Stimulated activated CD4-positive, alpha-beta T cell treated with anti-CD3 and anti-CD28 coated beads, Interleukin-15, amount 100 ng/mL, for 1 hour (primary cell): ENCODE data around the gene KRT79.

Experiments used
- DNase-seq, 2 donors: peaks; one replicate each; pipeline ENCODE4 v3.0.0-alpha.2; 2020; ENCODE audit warnings: low read depth in 1 of 2, low spot score in 1 of 2

The KRT79 gene

GRCh38 chr12:52836042-52836466, 1.9 kb upstream of the KRT79 start:
- DNase-seq = peak in 1 of 2 donors; percentile 27

DNA sequence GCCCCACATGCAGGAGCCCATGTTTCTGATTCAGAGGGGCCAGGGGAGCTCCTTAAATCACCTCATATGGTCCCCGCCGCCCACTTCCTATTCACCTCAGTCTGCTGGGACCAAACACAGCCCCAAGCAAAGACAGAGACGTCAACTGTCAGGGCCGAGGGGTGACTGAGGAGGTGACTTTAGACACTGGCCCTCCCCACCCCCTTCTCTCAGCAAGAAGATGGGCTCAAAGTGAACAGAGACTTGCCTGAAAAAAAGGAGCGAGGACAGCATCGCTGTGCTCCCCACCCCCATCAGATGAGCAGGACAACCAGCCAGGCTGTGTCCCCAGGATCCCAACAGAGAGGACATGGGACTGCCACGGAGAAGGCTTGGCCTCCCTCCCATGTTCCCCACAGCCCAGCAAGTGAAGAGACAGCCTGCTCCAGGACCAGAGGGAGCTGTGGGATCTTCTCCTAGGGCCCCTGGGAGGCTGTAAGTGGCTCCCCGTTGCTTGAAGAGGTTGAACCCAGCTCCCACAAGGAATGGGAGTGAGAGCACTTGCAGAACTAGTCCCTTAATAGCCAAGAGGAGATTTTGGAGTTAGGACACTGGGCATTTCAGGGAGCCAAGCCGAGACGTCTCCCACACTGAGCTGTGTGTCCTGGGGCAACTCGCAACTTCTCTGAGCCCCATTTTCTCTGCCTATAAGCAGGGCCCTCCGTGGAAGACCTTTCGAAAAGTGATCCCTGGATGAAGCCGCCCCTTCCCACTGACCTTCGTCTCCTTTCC, 1.3 kb upstream of the KRT79 start:
- no peak for DNase-seq

GRCh38 chr12:52834727-52835001, 553 bp upstream of the KRT79 start:
- no peak for DNase-seq

GRCh38 chr12:52832985-52833905, 866 bp downstream of the KRT79 start:
- no peak for DNase-seq

- no peak for DNase-seq
Measured at GRCh38 chr12:52832451-52832850, 1.7 kb downstream of the KRT79 start.

DNA sequence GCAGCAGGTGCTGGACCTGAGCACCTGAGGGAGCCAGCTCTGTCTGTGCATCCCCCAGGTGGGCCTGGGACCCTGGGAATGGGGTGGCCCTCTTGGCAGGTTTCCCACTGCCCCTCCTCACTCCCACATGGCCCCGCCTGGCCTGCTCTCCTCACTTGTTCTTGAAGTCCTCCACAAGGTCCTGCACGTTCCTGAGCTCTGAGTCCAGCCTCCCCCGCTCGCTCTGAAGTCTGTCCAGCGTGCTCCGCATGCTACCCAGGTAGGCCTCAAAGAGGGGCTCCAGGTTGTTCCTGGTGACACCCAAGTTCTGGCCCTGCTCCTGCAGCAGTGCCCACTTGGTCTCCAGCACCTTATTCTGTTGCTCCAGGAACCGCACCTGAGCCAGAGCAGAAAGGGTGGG, 2.9 kb downstream of the KRT79 start:
- no peak for DNase-seq

DNA sequence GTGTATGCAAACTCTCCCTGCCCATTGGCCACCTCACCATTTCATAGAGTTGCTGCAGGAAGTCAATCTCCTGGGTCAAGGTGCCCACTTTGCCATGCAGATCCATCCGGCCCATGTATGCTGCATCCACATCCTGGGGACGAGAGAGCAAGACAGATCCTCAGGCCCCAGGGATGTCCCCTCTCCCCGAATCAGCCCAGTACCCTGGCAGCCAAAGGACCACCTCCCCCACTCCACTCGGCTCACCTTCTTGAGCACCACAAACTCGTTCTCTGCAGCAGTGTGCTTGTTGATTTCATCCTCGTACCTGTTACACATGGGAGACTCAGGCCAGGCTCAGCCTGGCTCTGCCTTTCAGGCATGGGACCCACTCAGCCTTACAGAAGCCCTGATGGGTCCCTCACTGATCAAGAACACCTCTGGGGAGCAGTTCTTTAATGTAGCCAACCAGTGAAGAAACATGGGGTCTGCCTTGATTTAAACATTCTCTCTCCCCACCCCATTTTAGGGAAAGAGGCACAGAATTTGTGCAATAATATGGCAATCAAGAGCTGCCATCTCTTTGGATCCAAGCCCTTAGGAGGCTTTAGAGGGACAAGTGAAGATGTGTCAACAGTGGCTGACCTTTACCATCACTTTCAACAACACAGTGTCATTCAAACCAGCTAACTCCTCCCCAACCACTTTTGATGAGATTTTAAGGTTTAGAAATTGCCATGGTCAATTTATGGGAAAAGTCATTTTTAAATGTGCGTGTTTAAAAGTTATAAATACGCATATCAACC, 3.9 kb downstream of the KRT79 start:
- no peak for DNase-seq

DNA sequence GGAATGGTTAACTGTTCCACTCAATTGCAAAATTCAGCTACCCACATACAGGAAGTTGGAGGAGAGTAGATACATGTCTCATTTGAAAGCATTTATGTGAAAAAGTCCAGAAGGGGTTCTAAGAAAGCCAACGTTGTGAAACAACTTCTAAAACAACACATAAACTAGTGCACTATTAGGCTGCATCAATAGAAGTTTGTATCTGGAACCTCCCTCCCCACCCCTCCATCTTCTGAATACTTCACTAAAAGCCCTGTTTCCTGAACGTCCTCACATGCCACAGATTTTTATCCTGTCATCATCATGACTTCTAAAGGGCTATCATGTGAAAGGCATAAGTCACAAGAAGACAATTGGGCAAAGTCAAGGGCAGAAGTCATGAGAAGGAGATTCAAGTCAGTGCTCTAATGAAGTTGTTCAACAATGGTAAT, 5.5 kb downstream of the KRT79 start:
- DNase-seq = no peak

- DNase-seq = no peak
Measured at GRCh38 chr12:52828156-52828555, 6.0 kb downstream of the KRT79 start.

DNA sequence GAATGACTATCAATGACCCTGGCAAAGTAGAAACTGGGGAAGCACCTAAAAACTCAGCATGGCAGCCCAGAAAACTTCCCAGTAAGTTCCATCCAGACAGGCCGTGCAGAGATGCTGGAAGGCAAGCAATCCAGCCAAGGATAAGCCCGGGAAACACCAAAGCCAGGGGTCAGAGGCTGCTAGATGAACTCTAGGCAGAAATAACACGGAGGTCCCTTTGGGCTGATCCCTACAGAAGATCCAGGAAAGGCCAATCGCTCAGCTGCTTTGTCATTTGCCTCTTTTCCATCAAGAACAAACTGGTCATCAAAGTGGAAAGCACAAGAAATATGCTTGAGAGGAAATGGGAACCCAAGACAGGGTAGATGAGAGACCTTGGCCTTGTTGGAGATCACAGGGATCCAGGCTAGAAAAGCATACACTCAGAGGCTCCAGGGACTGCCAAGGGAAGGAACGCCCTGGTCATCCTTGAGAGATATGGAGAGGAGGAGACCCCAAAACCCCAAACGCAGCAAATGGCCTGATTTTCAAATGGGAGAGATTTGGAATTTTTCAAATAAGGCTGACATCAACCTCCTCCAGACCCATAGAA, 6.5 kb downstream of the KRT79 start:
- no peak for DNase-seq

DNA sequence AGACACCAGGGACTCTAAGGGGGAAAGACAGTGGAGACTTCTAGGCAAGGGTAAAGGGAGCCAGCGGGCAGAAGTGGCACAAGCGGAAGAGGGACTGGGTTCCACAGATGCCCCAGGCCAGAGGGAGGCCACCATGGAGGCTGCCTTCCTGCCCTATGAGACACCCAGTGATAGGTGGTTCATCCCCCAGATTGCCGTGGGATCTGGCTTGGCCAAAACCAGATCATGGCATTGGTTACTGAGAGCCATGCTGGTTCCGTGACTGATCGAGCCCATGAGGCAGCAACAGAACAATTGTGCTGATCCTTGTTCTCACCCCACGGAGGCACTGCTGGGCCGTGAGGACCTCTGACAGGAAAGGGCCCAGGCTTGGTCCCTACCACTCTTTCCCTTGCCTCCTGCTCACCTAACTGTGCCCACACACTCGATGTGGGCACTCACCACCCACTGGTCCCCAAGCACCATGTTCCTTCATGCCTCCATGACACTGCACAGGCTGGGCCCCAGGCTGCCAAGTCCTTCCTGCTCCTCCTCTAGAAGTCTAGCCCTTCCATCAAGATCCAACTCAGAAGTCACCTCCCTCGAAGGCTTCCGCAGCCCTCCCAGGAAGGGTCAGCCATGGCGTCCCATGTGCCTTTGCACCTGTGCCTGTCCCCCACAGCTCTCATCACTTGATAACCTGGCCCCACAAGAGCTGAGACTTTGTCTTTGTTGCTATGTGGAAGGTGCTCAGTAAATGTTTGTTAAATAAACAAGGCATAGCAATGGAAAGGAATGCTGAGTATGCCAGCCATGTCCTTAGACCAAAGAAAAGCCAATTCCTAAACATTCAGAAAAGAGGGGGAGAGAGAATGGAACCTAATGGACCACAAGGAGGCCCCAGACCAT, 7.3 kb downstream of the KRT79 start:
- DNase-seq = no peak

- DNase-seq = no peak
Measured at GRCh38 chr12:52825961-52826360, 8.2 kb downstream of the KRT79 start.

DNA sequence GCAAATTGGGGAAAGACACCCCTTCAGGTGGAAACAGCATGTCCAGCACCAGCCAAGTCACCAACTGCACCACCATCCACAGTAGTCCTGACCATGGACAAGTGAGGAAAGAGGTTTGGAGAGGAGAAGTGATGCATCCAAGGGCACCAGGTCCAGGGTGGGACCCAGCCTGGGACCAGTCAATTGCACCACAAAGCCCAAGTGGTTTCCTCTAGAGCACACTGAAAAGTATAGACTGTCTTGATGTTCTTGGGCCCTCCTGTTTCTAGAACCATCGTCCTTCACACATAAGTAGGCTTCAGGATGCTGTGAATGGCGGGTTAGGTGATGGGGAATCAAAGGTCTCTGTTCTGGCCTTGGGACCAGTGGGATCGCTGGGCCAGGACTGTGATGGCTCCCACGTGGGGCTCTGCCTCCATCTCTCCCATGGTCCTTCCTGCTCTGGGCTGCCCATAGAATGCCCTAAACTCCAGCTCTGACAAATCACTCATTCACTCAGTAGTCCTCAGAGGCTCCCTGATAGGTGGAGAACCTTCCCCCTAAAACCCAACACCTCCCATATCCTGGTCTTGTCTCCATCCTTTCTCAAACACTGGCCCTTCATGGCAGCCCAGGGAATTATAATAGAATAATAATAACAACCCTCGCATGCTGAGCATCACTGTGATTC, 9.2 kb downstream of the KRT79 start:
- no peak for DNase-seq

GRCh38 chr12:52823761-52824450, 10.2 kb downstream of the KRT79 start:
- DNase-seq = no peak

DNA sequence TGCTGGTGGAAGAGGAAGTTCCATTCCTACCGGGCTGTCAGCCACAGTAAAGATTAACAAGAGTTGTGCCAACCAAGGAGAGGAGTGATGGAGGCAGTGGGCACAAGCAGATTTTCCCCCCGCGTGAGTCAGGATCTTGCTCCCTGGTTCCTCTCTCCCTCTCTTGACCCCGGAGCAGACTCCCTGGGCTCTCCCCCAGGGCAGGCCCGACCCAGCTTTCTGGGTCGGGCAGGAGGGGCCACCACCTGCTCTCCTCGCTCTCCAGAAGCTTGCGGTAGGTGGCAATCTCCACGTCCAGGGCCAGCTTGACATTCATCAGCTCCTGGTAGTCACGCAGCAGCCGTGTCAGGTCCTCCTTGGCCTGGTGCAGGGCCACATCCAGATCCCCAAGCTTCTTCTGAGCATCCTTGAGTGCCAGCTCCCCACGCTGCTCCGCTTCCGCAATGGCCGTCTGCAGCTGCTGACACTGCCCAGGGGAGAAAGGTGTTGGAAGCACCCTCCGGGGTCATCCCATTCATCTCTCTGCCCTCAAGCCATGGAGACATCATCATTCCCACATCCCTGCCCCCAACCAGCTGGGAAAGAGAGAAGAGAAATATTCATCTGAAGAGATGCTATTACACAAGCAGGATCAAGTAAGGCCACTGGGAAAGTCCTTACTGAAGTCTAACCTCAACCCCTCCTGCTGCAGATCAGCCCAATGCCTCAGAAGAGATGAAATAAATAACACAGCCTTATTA, 11.2 kb downstream of the KRT79 start:
- no peak for DNase-seq

DNA sequence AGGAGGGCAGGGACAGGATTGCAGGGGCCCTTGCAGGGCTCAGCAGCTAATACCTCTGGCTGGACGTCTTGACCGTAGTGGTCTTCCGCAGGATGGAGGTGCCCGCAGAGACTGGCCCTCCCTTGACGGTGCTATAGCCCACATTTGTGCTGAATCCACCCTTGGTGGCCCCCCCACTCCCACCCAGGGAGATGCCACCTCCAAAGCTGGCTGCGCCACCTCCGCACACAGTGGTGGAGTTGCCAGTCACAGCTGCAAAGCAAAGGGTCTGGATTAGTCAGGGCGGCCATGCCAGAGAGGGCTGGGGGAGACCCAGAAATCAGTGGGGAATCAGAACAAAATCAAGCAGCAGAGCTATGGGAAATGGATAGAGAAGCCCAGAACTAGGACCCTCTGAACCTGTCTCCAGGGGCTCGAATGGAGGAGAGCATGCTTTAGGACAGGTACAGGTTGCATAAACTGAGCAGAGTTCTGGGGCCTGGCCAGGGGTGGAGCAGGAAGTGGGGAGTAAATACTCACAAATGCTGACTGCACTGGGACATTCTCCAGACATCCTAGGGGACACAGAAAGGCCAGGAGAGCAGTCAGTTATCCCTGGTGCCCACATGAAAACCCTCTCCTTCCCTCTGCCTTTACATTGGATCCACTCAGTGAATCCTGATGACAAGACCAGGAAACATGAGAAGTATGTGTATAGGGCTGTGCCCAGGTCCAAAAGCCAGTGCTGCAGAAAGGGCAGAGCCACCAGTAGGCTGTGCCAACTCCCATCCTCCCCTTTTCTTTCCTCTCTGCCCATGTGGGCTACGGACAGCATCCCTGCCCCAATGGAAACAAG, 12.1 kb downstream of the KRT79 start:
- DNase-seq = no peak

GRCh38 chr12:52821071-52821730, 12.9 kb downstream of the KRT79 start:
- DNase-seq = no peak
